ENCODE measurements around the gene ZNF429.
"Not testable (repeated sequence)": the region's sequence is repeated elsewhere in the genome, so short reads cannot be mapped to it uniquely, and the experiment has no call there.

The ZNF429 gene

GRCh38 chr19:21505459-21506451, at the start of gene ZNF429:
Gene ZNF429 (plus strand): TSS chr19:21505602. CDS start chr19:21505772, 170 bp downstream.
- peak; percentile 94 for DNase-seq

DNA sequence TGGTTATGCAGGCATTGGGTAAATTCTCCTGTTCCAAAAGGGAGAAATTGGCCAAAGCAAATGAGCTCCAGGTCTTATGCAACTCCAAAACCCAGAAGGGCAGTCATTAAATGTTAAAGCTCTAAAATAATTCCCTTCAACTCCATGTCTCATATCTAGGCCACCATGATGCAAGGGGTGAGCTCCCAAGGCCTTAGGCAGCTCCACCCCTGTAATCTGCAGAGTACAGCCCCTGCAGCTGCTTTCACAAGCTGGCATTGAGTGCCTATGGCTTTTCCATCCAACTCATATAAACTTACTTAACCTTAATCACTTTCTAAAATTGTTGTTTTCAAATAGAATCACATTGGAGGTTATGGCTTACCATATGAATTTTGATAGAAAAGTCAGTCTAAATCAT, 44.7 kb upstream of the ZNF429 start:
- no peak for DNase-seq

- no peak for DNase-seq
These were observed 42.9 kb upstream of the ZNF429 start for GRCh38 chr19:21462540-21462939.

DNA sequence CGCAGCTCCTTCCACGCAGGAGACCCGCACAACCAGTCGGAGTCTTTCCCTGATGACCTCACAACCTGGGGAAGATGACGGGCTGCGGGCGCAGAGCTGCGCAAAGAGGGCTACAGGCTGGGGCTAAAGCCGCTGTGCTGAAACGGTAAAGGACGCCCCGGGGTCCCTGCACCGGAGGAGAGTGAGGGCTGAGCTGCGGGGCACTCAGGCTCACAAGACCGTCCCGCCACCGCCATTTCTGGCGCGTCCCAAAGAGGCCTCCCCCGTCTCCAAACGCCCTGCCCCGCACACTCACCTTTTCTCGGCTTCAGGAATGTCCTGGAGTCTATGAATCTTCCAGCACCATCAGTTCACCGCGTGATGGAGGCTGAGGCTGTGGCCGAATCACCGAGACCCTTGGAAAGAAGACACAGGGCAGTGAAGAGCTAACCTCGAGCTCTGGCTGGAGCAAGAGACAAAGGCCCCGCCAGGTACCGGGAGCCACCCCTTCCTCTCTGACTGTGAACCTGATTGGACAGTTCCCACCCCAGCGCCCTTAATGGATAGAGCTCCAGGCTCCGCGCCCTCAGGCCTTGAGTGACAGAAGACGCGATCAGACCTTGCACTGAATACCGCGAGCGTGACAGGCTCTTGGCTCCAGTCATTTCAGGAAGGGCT, 41.8 kb upstream of the ZNF429 start:
- peak; percentile 88 for DNase-seq

DNA sequence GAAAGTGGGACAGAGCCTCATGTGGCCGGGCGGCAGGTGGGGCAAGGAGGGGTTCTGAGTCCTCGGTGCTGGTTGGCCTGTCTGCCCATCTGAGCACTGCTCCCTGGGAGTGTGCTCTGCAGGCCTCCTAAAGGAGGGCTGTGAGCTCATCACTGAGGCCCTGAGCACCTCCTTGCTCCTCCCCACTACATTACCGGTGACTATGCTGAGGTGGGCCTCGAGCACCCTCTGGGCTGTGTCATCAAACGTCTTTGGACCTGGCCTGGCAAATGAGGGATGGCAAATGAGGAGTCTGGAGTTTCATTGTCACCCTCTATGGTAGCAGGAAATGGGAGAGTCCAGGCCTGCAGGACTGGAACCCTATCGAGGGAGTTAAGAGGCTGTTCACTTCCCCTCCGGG, 38.8 kb upstream of the ZNF429 start:
- no peak for DNase-seq

DNA sequence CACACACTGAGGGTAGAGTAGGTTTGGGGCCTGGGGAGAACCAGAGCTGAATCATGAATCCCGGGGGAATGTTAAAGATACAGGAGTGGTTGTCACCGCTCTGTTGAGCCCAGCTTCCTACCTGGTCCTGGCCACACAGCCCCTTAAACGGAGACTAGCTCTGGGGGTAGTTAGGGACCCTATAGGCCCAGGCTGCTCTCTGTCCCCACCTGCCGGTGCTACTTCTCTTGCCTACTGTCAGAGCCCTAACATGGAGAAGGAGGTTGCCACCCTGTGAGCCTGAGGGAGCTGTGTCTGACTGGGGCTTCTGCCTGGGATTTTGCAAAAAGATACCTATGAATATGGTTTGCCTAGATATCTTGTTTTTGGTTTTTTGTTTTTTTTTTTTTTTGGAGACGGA, 36.6 kb upstream of the ZNF429 start:
- DNase-seq: no peak

DNA sequence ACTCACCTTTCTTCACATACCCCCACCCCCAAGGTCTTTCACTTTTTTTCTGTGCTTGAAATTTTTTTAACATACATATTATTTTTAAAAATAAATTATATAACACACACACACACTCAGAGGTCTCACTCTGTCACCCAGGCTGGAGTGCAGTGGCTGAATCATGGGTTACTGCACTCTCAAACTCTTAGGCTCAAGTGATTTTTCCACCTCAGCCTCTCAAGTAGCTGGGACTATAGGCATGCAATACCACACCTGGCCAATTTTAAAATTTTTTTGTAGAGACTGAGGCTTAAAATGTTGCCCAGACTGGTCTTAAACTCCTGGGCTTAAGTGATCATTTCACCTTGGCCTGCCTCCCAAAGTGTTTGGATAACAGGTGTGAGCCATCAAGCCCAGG, 32.9 kb upstream of the ZNF429 start:
- peak; percentile 81 for DNase-seq

GRCh38 chr19:21474671-21475181, 30.7 kb upstream of the ZNF429 start:
- peak; percentile 72 for DNase-seq

GRCh38 chr19:21482361-21482760, 23.0 kb upstream of the ZNF429 start:
- not testable (repeated sequence) for DNase-seq

- DNase-seq: no peak
These were observed 22.5 kb upstream of the ZNF429 start for GRCh38 chr19:21482863-21483276.

GRCh38 chr19:21483589-21484170, 21.7 kb upstream of the ZNF429 start:
- no peak for DNase-seq

DNA sequence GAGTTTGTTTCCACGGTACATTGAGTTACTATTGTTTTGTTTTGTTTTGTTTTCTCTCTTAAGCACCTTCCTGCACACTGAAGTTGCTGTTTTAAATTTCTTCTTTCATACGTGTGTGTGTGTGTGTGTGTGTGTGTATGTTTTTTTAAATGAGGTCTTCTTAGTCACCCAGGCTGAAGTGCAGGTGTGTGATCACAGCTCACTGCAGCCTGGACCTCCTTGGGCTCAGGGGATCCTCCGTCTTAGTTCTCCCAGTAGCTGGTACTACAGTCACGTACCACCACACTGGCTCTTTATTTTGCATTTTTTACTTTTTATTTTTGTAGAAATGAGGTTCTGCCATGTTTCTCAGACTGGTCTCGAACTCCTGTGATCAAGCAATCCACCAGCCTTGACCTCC, 20.8 kb upstream of the ZNF429 start:
- no peak for DNase-seq

DNA sequence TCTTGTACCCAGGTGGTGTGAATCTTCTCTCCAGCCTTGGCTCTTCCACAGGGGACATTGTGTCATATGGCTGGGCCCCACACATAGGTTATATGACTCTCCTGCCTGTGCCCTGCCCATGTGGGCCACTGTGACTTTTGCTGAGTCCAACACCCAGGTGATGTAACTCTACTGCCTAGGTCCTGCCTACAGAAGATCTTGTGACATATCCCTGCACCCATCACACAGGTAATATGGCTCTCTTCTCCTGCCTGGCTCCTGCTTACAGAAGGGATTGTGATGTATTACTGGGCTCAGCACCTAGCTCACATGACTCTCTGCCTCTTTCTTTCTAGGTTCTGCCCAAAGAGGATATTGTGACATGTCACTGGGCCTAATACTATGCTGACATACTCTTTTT, 19.5 kb upstream of the ZNF429 start:
- DNase-seq: no peak

DNA sequence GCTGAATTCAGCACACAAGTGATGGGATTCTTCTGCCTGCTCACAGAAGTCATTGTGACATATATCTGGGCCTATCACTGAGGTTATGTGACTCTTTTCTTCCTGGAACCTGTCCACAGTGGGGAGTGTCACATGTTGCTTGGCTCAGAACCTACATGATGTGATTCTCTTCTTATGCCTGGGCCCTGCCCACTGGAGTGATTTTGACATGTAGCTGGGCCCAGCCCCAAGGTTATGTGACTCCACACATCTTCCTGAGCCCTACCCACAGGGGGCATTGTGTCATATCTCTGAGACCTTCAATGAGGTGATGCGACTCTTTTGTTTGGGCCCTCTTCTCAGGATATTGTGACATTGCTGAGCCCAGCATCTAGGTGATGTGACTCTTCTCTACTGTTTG, 17.4 kb upstream of the ZNF429 start:
- DNase-seq: no peak

GRCh38 chr19:21491146-21491545, 14.3 kb upstream of the ZNF429 start:
- DNase-seq: no peak

GRCh38 chr19:21492947-21493906, 12.2 kb upstream of the ZNF429 start:
- DNase-seq: no peak

- no peak for DNase-seq
These were observed 8.5 kb upstream of the ZNF429 start for GRCh38 chr19:21496876-21497275.

DNA sequence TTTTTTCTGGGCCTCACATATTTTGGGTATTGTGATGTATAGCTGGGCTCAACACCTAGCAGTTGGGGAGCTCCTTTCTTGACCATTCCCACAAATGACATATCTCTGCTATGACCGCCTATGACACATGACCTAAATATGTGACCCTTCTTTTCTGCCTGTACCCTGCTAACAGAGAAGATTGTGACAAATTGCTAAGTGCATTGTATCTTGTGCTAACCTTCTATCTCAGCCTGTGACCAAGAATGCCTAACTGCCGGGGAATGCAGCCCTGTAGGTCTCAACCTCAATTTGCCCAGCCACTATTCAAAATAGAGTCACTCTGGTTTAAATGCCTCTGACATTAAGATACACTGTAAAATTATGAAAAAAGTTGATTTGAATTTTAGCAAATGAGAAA, 6.8 kb upstream of the ZNF429 start:
- DNase-seq: no peak

DNA sequence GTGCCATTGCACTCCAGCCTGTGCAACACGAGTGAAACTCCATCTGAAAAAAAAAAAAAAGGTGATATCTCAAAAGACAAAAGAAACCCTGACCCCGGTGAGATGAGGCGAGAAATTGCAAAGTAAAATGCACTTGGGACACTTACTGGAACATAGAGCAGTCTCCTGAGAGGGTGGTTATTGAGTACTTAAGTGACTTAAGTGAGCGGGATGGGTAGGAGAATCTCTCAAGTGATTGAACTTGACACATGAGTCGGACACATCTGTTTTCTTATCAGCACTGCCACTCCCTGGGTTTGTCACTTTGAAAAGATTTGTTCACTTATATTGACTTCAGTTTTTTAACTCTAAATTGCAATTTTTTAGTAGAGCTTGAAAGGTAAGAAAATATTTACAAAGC, 2.8 kb downstream of the ZNF429 start:
- no peak for DNase-seq

GRCh38 chr19:21511058-21511457, 5.7 kb downstream of the ZNF429 start:
- DNase-seq: not testable (repeated sequence)

DNA sequence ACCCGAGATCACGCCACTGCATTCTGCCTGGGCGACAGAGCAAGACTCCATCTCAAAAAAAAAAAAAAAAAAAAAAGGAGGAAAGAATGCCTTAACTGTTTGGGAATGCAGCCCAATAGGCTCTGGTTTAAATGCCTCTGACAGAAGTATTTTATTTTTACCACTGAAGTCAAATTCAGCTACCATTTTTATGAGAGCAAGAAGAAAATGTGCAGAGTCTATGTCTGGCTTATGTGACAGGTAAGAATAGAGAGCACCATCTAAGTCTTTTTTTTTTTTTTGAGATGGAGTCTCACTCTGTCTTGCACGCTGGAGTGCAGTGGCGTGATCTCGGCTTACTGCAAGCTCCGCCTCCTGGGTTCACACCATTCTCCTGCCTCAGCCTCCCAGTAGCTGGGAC, 7.2 kb downstream of the ZNF429 start:
- not testable (repeated sequence) for DNase-seq

- DNase-seq: no peak
These were observed 8.2 kb downstream of the ZNF429 start for GRCh38 chr19:21513651-21514050.

Measured in DMS79 treated with DMSO at 0.1 percent for 48 hours (cell line).